ENCODE measurements around the gene FLNC.

FLNC gene

GRCh38 chr7:128854396-128854795, 24.2 kb downstream of the FLNC start:
- DNase-seq = no peak
- Histone ChIP-seq H3K27me3 (replicated peaks; ENCODE audit: control insufficient read depth, insufficient read depth, low read length, poor library complexity, severe bottlenecking) (no peaks in the 10 kb centered on the region), H3K4me1 (ENCODE audit: control insufficient read depth, insufficient read depth, low read length, poor library complexity, severe bottlenecking) (no peaks in the 10 kb centered on the region), H3K4me3 (ENCODE audit: insufficient read depth, low read depth, low read length, poor library complexity, severe bottlenecking) (no peak overlapping the region), H3K27ac (ENCODE audit: insufficient read depth, low read length, poor library complexity, severe bottlenecking) (no peak overlapping the region), H3K36me3 (ENCODE audit: control insufficient read depth, insufficient read depth, low read length) (no peaks in the 10 kb centered on the region), H3K9me3 (ENCODE audit: control insufficient read depth, low read length) (no peaks in the 10 kb centered on the region)

GRCh38 chr7:128855559-128855958, 25.4 kb downstream of the FLNC start:
- no peaks in the 10 kb centered on the region for H3K9me3 ChIP-seq (ENCODE audit: control insufficient read depth, low read length)
- no peaks in the 10 kb centered on the region for H3K27me3 ChIP-seq (replicated peaks; ENCODE audit: control insufficient read depth, insufficient read depth, low read length, poor library complexity, severe bottlenecking)
- H3K4me1 ChIP-seq (ENCODE audit: control insufficient read depth, insufficient read depth, low read length, poor library complexity, severe bottlenecking) = no peaks in the 10 kb centered on the region
- DNase-seq = no peak
- H3K36me3 ChIP-seq (ENCODE audit: control insufficient read depth, insufficient read depth, low read length) = no peaks in the 10 kb centered on the region
- no peak overlapping the region for H3K27ac ChIP-seq (ENCODE audit: insufficient read depth, low read length, poor library complexity, severe bottlenecking)
- no peak overlapping the region for H3K4me3 ChIP-seq (ENCODE audit: insufficient read depth, low read depth, low read length, poor library complexity, severe bottlenecking)

GRCh38 chr7:128856001-128856718, 26.0 kb downstream of the FLNC start:
- no peaks in the 10 kb centered on the region for H3K36me3 ChIP-seq (ENCODE audit: control insufficient read depth, insufficient read depth, low read length)

GRCh38 chr7:128858380-128859231, 28.4 kb downstream of the FLNC start:
- Histone ChIP-seq H3K27ac (ENCODE audit: insufficient read depth, low read length, poor library complexity, severe bottlenecking) (no peak overlapping the region), H3K27me3 (replicated peaks; ENCODE audit: control insufficient read depth, insufficient read depth, low read length, poor library complexity, severe bottlenecking) (no peaks in the 10 kb centered on the region), H3K4me3 (ENCODE audit: insufficient read depth, low read depth, low read length, poor library complexity, severe bottlenecking) (no peak overlapping the region), H3K4me1 (ENCODE audit: control insufficient read depth, insufficient read depth, low read length, poor library complexity, severe bottlenecking) (peaks cover 6% of the 10 kb centered on the region), H3K36me3 (ENCODE audit: control insufficient read depth, insufficient read depth, low read length) (no peaks in the 10 kb centered on the region), H3K9me3 (ENCODE audit: control insufficient read depth, low read length) (no peaks in the 10 kb centered on the region)
- DNase-seq = no peak

More at GRCh38 chr7:128856001-128856718, 26.0 kb downstream of the FLNC start:
- DNase-seq = no peak
- H3K27ac ChIP-seq (ENCODE audit: insufficient read depth, low read length, poor library complexity, severe bottlenecking) = no peak overlapping the region
- no peak overlapping the region for H3K4me3 ChIP-seq (ENCODE audit: insufficient read depth, low read depth, low read length, poor library complexity, severe bottlenecking)
- no peaks in the 10 kb centered on the region for H3K27me3 ChIP-seq (replicated peaks; ENCODE audit: control insufficient read depth, insufficient read depth, low read length, poor library complexity, severe bottlenecking)
- H3K4me1 ChIP-seq (ENCODE audit: control insufficient read depth, insufficient read depth, low read length, poor library complexity, severe bottlenecking) = no peaks in the 10 kb centered on the region
- no peaks in the 10 kb centered on the region for H3K9me3 ChIP-seq (ENCODE audit: control insufficient read depth, low read length)

GRCh38 chr7:128859232-128860157, 29.3 kb downstream of the FLNC start:
- Histone ChIP-seq H3K9me3 (ENCODE audit: control insufficient read depth, low read length) (no peaks in the 10 kb centered on the region), H3K27ac (ENCODE audit: insufficient read depth, low read length, poor library complexity, severe bottlenecking) (no peak overlapping the region), H3K36me3 (ENCODE audit: control insufficient read depth, insufficient read depth, low read length) (no peaks in the 10 kb centered on the region), H3K27me3 (replicated peaks; ENCODE audit: control insufficient read depth, insufficient read depth, low read length, poor library complexity, severe bottlenecking) (no peaks in the 10 kb centered on the region), H3K4me1 (ENCODE audit: control insufficient read depth, insufficient read depth, low read length, poor library complexity, severe bottlenecking) (peaks cover 10% of the 10 kb centered on the region), H3K4me3 (ENCODE audit: insufficient read depth, low read depth, low read length, poor library complexity, severe bottlenecking) (no peak overlapping the region)
- no peak for DNase-seq

GRCh38 chr7:128860158-128861073, 30.2 kb downstream of the FLNC start:
- Histone ChIP-seq H3K27ac (ENCODE audit: insufficient read depth, low read length, poor library complexity, severe bottlenecking) (no peak overlapping the region), H3K4me3 (ENCODE audit: insufficient read depth, low read depth, low read length, poor library complexity, severe bottlenecking) (no peak overlapping the region), H3K4me1 (ENCODE audit: control insufficient read depth, insufficient read depth, low read length, poor library complexity, severe bottlenecking) (peaks cover 10% of the 10 kb centered on the region), H3K27me3 (replicated peaks; ENCODE audit: control insufficient read depth, insufficient read depth, low read length, poor library complexity, severe bottlenecking) (no peaks in the 10 kb centered on the region), H3K9me3 (ENCODE audit: control insufficient read depth, low read length) (no peaks in the 10 kb centered on the region), H3K36me3 (ENCODE audit: control insufficient read depth, insufficient read depth, low read length) (peaks cover 6% of the 10 kb centered on the region)
- no peak for DNase-seq

GRCh38 chr7:128861957-128862570, 31.9 kb downstream of the FLNC start:
- no peak for DNase-seq
- H3K4me1 ChIP-seq (ENCODE audit: control insufficient read depth, insufficient read depth, low read length, poor library complexity, severe bottlenecking) = peaks cover 10% of the 10 kb centered on the region
- H3K27ac ChIP-seq (ENCODE audit: insufficient read depth, low read length, poor library complexity, severe bottlenecking) = peak overlapping the region; percentile 33
- H3K9me3 ChIP-seq (ENCODE audit: control insufficient read depth, low read length) = no peaks in the 10 kb centered on the region
- peak overlapping the region; percentile 80 for H3K4me3 ChIP-seq (ENCODE audit: insufficient read depth, low read depth, low read length, poor library complexity, severe bottlenecking)
- H3K36me3 ChIP-seq (ENCODE audit: control insufficient read depth, insufficient read depth, low read length) = peaks cover 10% of the 10 kb centered on the region
- no peaks in the 10 kb centered on the region for H3K27me3 ChIP-seq (replicated peaks; ENCODE audit: control insufficient read depth, insufficient read depth, low read length, poor library complexity, severe bottlenecking)

- peaks cover 10% of the 10 kb centered on the region for H3K36me3 ChIP-seq (ENCODE audit: control insufficient read depth, insufficient read depth, low read length)
- H3K4me1 ChIP-seq (ENCODE audit: control insufficient read depth, insufficient read depth, low read length, poor library complexity, severe bottlenecking) = peaks cover 10% of the 10 kb centered on the region
Observed at GRCh38 chr7:128862571-128863432, 32.6 kb downstream of the FLNC start, which contains the start of gene ATP6V1F. Gene ATP6V1F, plus strand, starts transcription at chr7:128862856. Its CDS starts 49 bp downstream, at chr7:128862905.

More at GRCh38 chr7:128862571-128863432, 32.6 kb downstream of the FLNC start, which contains the start of gene ATP6V1F:
- no peaks in the 10 kb centered on the region for H3K9me3 ChIP-seq (ENCODE audit: control insufficient read depth, low read length)
- peak within 1 kb of the TSS; percentile 77 for H3K27ac ChIP-seq (ENCODE audit: insufficient read depth, low read length, poor library complexity, severe bottlenecking)
- peak; percentile 98 to 99 (median 99) for DNase-seq
- peak within 1 kb of the TSS; percentile 80 for H3K4me3 ChIP-seq (ENCODE audit: insufficient read depth, low read depth, low read length, poor library complexity, severe bottlenecking)
- no peaks in the 10 kb centered on the region for H3K27me3 ChIP-seq (replicated peaks; ENCODE audit: control insufficient read depth, insufficient read depth, low read length, poor library complexity, severe bottlenecking)

Data from effector memory CD4-positive, alpha-beta T cell (primary cell).